ENCODE results near the gene MEF2A. TPM values are rescaled to one million over a fixed set of nuclear protein-coding genes. Genes with fewer than 3 reads are reported as not detected.

Gene MEF2A
- total RNA-seq, 2 donors from 2014 or later = 164 to 168 TPM

- H3K27me3 ChIP-seq (replicated peaks; ENCODE audit: insufficient read depth) = no peaks in the 10 kb centered on the region
- TF ChIP-seq CTCF (IDR thresholded peaks at IDR 0.05) = no peak
- no peak overlapping the region for H3K27ac ChIP-seq
- ATAC-seq (ENCODE audit: insufficient number of reproducible peaks, low FRiP score, low read depth) (no peak), DNase-seq (ENCODE audit: low spot score) (no peak)
- no peaks in the 10 kb centered on the region for H3K36me3 ChIP-seq
- H3K4me1 ChIP-seq (ENCODE audit: control insufficient read depth in 1 of 2, low read depth in 2 of 2) = peaks cover 5 to 11% of the 10 kb centered on the region in 2 donors
- no peaks in the 10 kb centered on the region for H3K9me3 ChIP-seq
- no peak overlapping the region for H3K4me3 ChIP-seq
Observed at GRCh38 chr15:99721896-99722295, 156.1 kb downstream of the MEF2A start.

DNA sequence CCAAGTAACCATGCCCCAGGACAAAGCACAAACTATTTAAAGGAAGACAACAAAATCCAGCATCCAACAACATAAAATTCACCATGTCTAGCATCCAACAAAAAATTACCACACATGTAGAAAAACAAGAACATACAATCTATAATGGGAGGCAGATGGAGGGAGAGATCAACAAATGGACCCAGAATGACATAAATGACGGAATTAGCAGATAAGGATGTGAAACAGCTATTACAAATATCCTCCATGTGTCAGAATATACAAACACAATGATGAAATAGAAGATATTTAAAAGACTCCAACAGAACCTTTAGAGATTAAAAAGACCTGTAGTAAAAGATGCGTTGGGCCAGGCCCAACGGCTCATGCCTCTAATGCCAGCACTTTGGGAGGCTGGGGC lies 156.6 kb downstream of the MEF2A start:
- H3K4me3 ChIP-seq = no peak overlapping the region
- H3K36me3 ChIP-seq = no peaks in the 10 kb centered on the region
- DNase-seq (ENCODE audit: low spot score) (no peak), ATAC-seq (ENCODE audit: insufficient number of reproducible peaks, low FRiP score, low read depth) (no peak)
- no peaks in the 10 kb centered on the region for H3K27me3 ChIP-seq (replicated peaks; ENCODE audit: insufficient read depth)
- no peak overlapping the region for H3K27ac ChIP-seq
- no peak for TF ChIP-seq CTCF (IDR thresholded peaks at IDR 0.05)
- no peaks in the 10 kb centered on the region for H3K9me3 ChIP-seq
- peaks cover 2 to 6% of the 10 kb centered on the region in 2 donors for H3K4me1 ChIP-seq (ENCODE audit: control insufficient read depth in 1 of 2, low read depth in 2 of 2)

DNA sequence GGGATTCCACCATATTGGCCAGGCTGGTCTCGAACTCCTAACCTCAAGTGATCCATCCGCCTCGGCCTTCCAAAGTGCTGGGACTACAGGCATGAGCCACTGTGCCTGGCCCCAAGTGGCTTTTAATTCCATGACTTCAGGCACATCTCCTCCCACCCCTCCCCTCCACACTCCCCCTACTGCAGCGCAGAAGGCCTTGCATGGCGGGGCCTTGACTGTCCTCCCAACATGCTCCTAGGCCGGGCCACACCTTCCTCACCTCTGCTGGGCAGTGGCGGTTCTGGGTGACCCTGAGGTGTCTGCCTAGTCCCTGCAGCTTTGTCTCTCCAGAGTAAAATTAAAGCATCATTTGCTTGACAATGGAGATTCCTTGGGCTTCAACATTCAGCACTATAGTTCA lies 160.5 kb downstream of the MEF2A start:
- no peaks in the 10 kb centered on the region for H3K36me3 ChIP-seq
- no peak overlapping the region for H3K27ac ChIP-seq
- no peaks in the 10 kb centered on the region for H3K9me3 ChIP-seq
- H3K27me3 ChIP-seq (replicated peaks; ENCODE audit: insufficient read depth) = no peaks in the 10 kb centered on the region
- H3K4me3 ChIP-seq = no peak overlapping the region
- no peak for TF ChIP-seq CTCF (IDR thresholded peaks at IDR 0.05)
- peaks cover 2 to 7% of the 10 kb centered on the region in 2 donors for H3K4me1 ChIP-seq (ENCODE audit: control insufficient read depth in 1 of 2, low read depth in 2 of 2)
- ATAC-seq (ENCODE audit: insufficient number of reproducible peaks, low FRiP score, low read depth) = no peak
- DNase-seq (ENCODE audit: low spot score) = no peak

DNA sequence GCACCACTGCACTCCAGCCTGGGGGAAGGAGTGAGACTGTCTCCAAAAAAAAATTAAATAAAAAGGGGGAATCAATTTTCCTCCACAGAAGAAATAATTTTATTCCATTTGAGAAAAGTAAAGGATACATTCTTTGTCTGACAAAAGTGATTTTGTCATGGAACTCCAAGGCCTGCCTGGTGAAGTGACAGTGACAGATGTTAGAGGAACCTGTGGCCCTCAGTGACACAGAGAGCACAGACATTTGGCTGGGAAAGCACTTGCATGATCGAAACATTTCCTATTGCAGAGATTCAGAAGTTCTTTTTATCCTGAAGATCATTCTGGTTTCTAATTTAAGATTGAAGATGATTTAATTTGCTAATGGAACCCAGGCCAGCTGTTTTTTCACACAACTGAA lies 161.5 kb downstream of the MEF2A start:
- H3K4me3 ChIP-seq = no peak overlapping the region
- H3K27ac ChIP-seq = no peak overlapping the region
- H3K27me3 ChIP-seq (replicated peaks; ENCODE audit: insufficient read depth) = no peaks in the 10 kb centered on the region
- no peaks in the 10 kb centered on the region for H3K9me3 ChIP-seq
- H3K4me1 ChIP-seq (ENCODE audit: control insufficient read depth in 1 of 2, low read depth in 2 of 2) = peaks cover 8 to 17% of the 10 kb centered on the region in 2 donors
- no peak for TF ChIP-seq CTCF (IDR thresholded peaks at IDR 0.05)
- no peak for ATAC-seq (ENCODE audit: insufficient number of reproducible peaks, low FRiP score, low read depth)
- no peak for DNase-seq (ENCODE audit: low spot score)
- H3K36me3 ChIP-seq = no peaks in the 10 kb centered on the region

DNA sequence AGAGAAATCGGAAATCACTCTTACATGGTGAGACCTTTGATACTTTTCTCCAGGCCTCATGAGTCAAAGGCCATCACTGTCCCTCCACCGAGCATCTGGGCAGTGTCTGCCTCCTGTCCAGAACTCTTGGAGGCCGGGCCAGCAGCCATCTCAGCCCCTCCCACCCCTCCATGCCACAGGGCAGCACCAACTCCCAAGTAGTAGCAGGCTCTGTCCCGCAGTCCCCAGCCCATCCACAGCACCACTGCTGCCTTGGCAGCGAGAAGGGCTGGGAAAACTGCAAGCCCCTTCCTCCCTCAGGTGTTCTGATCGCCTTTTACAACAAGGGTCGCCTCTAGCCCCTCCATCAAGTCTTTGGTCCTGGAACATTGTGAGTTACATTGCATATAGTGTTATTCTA lies 161.9 kb downstream of the MEF2A start:
- Histone ChIP-seq H3K4me1 (ENCODE audit: control insufficient read depth in 1 of 2, low read depth in 2 of 2) (peaks cover 8 to 17% of the 10 kb centered on the region in 2 donors), H3K36me3 (no peaks in the 10 kb centered on the region), H3K9me3 (no peaks in the 10 kb centered on the region), H3K4me3 (no peak overlapping the region), H3K27ac (no peak overlapping the region), H3K27me3 (replicated peaks; ENCODE audit: insufficient read depth) (no peaks in the 10 kb centered on the region)
- no peak for ATAC-seq (ENCODE audit: insufficient number of reproducible peaks, low FRiP score, low read depth)
- DNase-seq (ENCODE audit: low spot score) = no peak
- TF ChIP-seq CTCF (IDR thresholded peaks at IDR 0.05) = no peak
